Measurements from ENCODE around the gene NR1D2.

GRCh38 chr3:23942546-23942945 lies 2.5 kb upstream of the NR1D2 start:
- no peak for TF ChIP-seq ZNF654 (tag by site-specific recombination; IDR thresholded peaks at IDR 0.05; ENCODE audit: low read depth)
- TF ChIP-seq ZNF785 (tag by site-specific recombination; IDR thresholded peaks at IDR 0.05): no peak

Data from HEK293 (cell line).